B cell (primary cell): ENCODE results near the gene ASIP. TPM values are rescaled to one million over a fixed set of nuclear protein-coding genes. Genes with fewer than 3 reads are reported as not detected.

Source experiments
- ATAC-seq: fragments of 200-7000 bp; cut with Tn5 transposase; one replicate; pipeline ENCODE4 v1.10.0; 2021; ENCODE audit warnings: low read depth, mild to moderate bottlenecking, moderate number of reproducible peaks, moderate library complexity
- CTCF ChIA-PET: fragments of 350-600 bp; sonication (Branson Sonifier 250); formaldehyde crosslinking; loops from one replicate; lab custom pipeline; 2021; ENCODE audit warnings: antibody characterized with exemption, inconsistent platforms; lab: Charles Lee
- POLR2A ChIA-PET: fragments of 350-600 bp; sonication (Branson Sonifier 250); formaldehyde crosslinking; loops from one replicate; lab custom pipeline; 2021; ENCODE audit warnings: antibody characterized with exemption; lab: Charles Lee
- DNase-seq: peaks from one replicate; pipeline ENCODE4 v3.0.0; 2013
- H2AFZ ChIP-seq: 2 replicates; pipeline ENCODE4 v1.6.1; 2012; ENCODE audit warnings: mild to moderate bottlenecking, low read depth, low read length; ENCODE audit not compliant: insufficient read depth, poor library complexity, severe bottlenecking
- H3K27ac ChIP-seq, 2 donors: 1 replicate in 1 of 2; 2 replicates in 1 of 2; pipeline ENCODE4 v1.5.1; 2012 to 2013; ENCODE audit warnings: low read length in 2 of 2, mild to moderate bottlenecking in 2 of 2, moderate library complexity in 1 of 2
- H3K27me3 ChIP-seq, 4 experiments: fragments of 200-600 bp in 1 of 4; sonication (generic) in 1 of 4; replicated peaks in 1 of 4; 1 replicate in 2 of 4; 2 replicates in 2 of 4; pipeline versions ENCODE4 v1.6.1 to v1.7.0; 2013 to 2016; ENCODE audit warnings: low read length in 3 of 4, mild to moderate bottlenecking in 2 of 4, mixed read lengths in 1 of 4, moderate library complexity in 1 of 4; ENCODE audit not compliant: insufficient read depth in 4 of 4, control insufficient read depth in 3 of 4; ENCODE audit errors: control extremely low read depth in 1 of 4
- H3K36me3 ChIP-seq, 2 experiments: replicated peaks in 1 of 2; 1 replicate in 1 of 2; 2 replicates in 1 of 2; pipeline versions ENCODE4 v1.6.1 to v1.7.1; 2013; ENCODE audit warnings: low read length in 1 of 2; ENCODE audit not compliant: insufficient read depth in 2 of 2, control insufficient read depth in 1 of 2; ENCODE audit errors: control extremely low read depth in 1 of 2, extremely low read depth in 1 of 2
- H3K4me1 ChIP-seq, 2 donors: fragments of 200-600 bp in 1 of 2; sonication (generic) in 1 of 2; 1 replicate in 1 of 2; 2 replicates in 1 of 2; pipeline versions ENCODE4 v1.5.1 to v1.6.1; 2013 to 2017; ENCODE audit warnings: low read length in 2 of 2; ENCODE audit not compliant: control insufficient read depth in 2 of 2, insufficient read depth in 2 of 2
- H3K4me2 ChIP-seq: replicated peaks from 2 replicates; pipeline ENCODE3; 2012; ENCODE audit warnings: mild to moderate bottlenecking, low read depth, low read length; ENCODE audit not compliant: poor library complexity, severe bottlenecking
- H3K4me3 ChIP-seq, 5 experiments: fragments of 200-600 bp in 1 of 5; sonication (generic) in 1 of 5; 1 replicate in 3 of 5; 2 replicates in 2 of 5; pipeline versions ENCODE4 v1.5.1 to v1.7.0; 2011 to 2016; ENCODE audit warnings: low read length in 4 of 5, mild to moderate bottlenecking in 4 of 5, low read depth in 2 of 5, control low read depth in 1 of 5, moderate library complexity in 1 of 5; ENCODE audit not compliant: insufficient read depth in 1 of 5; ENCODE audit errors: control extremely low read depth in 1 of 5, extremely low read depth in 1 of 5
- H3K79me2 ChIP-seq: fragments of 200-600 bp; sonication (generic); one replicate; pipeline ENCODE4 v1.6.0; 2016; ENCODE audit warnings: low read length; ENCODE audit not compliant: control insufficient read depth, insufficient read depth
- H3K9ac ChIP-seq: fragments of 200-600 bp; sonication (generic); 2 replicates; pipeline ENCODE4 v1.6.1; 2017; ENCODE audit warnings: mild to moderate bottlenecking, low read length, moderate library complexity
- H3K9me3 ChIP-seq, 3 donors: one replicate each; pipeline versions ENCODE4 v1.6.1 to v1.7.1; 2013; ENCODE audit warnings: low read length in 2 of 3; ENCODE audit not compliant: control insufficient read depth in 2 of 3, insufficient read depth in 1 of 3; ENCODE audit errors: control extremely low read depth in 1 of 3
- H4K20me1 ChIP-seq: 2 replicates; pipeline ENCODE4 v1.6.0; 2012; ENCODE audit warnings: mild to moderate bottlenecking, low read length; ENCODE audit not compliant: insufficient read depth, control insufficient read depth, poor library complexity, severe bottlenecking
- H3K27ac Mint-ChIP-seq: one replicate; pipeline ENCODE4 v1.8.0; 2021; ENCODE audit warnings: mixed read lengths
- H3K27me3 Mint-ChIP-seq: one replicate; pipeline ENCODE4 v1.8.0; 2021; ENCODE audit warnings: mixed read lengths
- H3K4me1 Mint-ChIP-seq: one replicate; pipeline ENCODE4 v1.8.0; 2021; ENCODE audit warnings: mixed read lengths
- H3K4me3 Mint-ChIP-seq: one replicate; pipeline ENCODE4 v1.8.0; 2021; ENCODE audit warnings: mixed read lengths
- H3K9me3 Mint-ChIP-seq: one replicate; pipeline ENCODE4 v1.8.0; 2022; ENCODE audit warnings: mixed read lengths; ENCODE audit not compliant: insufficient read depth
- EZH2 ChIP-seq: IDR thresholded peaks from 2 replicates; pipeline ENCODE4 v1.6.1; 2012; ENCODE audit warnings: borderline replicate concordance, low read depth, mild to moderate bottlenecking, moderate library complexity, low read length; ENCODE audit not compliant: insufficient read depth, poor library complexity, severe bottlenecking
- WGBS: methylation state at CpG from one replicate; pipeline ENCODE4 v1.1.5; 2013; ENCODE audit warnings: missing lambda C conversion rate; ENCODE audit not compliant: insufficient coverage; 5-methylcytosine and 5-hydroxymethylcytosine counted together
- intact Hi-C: fragments of 100-400 bp; cut with micrococcal nuclease; formaldehyde crosslinking; loops from one replicate; pipeline ENCODE4 v1.10.0; 2022
- polyA plus RNA-seq: library from polyadenylated mRNA; depleted of rRNA; stranded (reverse); fragments of >200 nt; gene quantifications from 2 replicates; pipeline ENCODE4 v1.2.3, GENCODE V29; 2012
- total RNA-seq, 2 donors: library from RNA; stranded (reverse); fragments of 120-200 nt in 1 of 2; gene quantifications; 1 replicate in 1 of 2; 2 replicates in 1 of 2; pipeline versions ENCODE4 v1.2.3 to v1.2.4, GENCODE V29; 2013 to 2022
- TF ChIP-seq, protein P1 (sequence below): fragments of 200-600 bp; IDR thresholded peaks from one replicate; pipeline ENCODE4 v1.8.0; 2022; ENCODE audit warnings: antibody characterized with exemption, mild to moderate bottlenecking

ASIP gene
- total and polyA plus RNA-seq, 2 donors (not counting 1 experiment from before 2014, with no cell fraction given) = 0.24 TPM; not detected in 1

DNA sequence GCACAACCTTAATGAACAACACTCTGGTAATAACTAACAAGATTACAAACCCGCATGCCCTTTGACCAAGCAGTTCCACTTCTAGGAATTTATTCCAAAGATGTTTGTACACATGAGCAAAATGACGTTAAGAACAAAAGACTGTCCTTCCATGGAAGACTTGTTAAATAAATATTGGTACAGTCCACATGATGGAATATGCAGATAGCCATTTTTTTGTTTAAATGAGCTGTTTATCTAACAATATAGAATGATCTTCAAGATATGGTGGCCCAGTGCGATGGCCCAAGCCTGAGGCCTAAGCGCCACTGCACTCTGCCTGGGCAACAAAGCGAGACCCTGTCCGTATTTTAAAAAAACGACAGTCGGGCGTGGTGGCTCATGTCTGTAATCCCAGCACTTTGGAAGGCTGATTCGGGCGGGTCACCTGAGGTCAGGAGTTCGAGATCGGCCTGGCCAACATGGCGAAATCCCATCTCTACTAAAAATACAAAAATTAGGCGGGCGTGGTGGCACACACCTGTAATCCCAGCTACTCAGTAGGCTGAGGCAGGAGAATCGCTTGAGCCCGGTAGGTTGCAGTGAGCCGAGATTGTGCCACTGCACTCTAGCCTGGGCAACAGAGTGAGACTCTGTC is 69.4 kb downstream of the ASIP start:
- no peak overlapping the region for H3K27ac Mint-ChIP-seq
- POLR2A ChIA-PET = interaction anchor here (0.6 kb wide), 1 partner anchor 95 kb away, joined by 12 read pairs; no protein-coding TSS in a partner anchor
- no peaks in the 10 kb centered on the region for H3K36me3 ChIP-seq
- H3K9me3 ChIP-seq = peaks cover 0 to 3% (median 0%) of the 10 kb centered on the region in 3 donors
- H3K27ac ChIP-seq = no peak overlapping the region
- no peaks in the 10 kb centered on the region for H3K79me2 ChIP-seq
- H3K4me1 ChIP-seq = peaks cover 17 to 20% of the 10 kb centered on the region in 2 donors
- no peak overlapping the region for H3K4me2 ChIP-seq
- peaks cover 13% of the 10 kb centered on the region for H3K27me3 Mint-ChIP-seq
- H3K4me1 Mint-ChIP-seq = peaks cover 16% of the 10 kb centered on the region
- DNase-seq (no peak), ATAC-seq (no peak)
- TF ChIP-seq EZH2 = no peak
- TF ChIP-seq, protein P1, sequence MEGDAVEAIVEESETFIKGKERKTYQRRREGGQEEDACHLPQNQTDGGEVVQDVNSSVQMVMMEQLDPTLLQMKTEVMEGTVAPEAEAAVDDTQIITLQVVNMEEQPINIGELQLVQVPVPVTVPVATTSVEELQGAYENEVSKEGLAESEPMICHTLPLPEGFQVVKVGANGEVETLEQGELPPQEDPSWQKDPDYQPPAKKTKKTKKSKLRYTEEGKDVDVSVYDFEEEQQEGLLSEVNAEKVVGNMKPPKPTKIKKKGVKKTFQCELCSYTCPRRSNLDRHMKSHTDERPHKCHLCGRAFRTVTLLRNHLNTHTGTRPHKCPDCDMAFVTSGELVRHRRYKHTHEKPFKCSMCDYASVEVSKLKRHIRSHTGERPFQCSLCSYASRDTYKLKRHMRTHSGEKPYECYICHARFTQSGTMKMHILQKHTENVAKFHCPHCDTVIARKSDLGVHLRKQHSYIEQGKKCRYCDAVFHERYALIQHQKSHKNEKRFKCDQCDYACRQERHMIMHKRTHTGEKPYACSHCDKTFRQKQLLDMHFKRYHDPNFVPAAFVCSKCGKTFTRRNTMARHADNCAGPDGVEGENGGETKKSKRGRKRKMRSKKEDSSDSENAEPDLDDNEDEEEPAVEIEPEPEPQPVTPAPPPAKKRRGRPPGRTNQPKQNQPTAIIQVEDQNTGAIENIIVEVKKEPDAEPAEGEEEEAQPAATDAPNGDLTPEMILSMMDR = no peak
- peaks cover 0 to 18% (median 13%) of the 10 kb centered on the region in 4 experiments for H3K27me3 ChIP-seq
- no peak overlapping the region for H2AFZ ChIP-seq
- no peaks in the 10 kb centered on the region for H4K20me1 ChIP-seq
- 99% methylated on average over 17 of the region's 19 CpGs for WGBS
- no peak overlapping the region for H3K9ac ChIP-seq
- intact Hi-C loops = loop anchor here (5.0 kb wide), 2 partner anchors 107 to 227 kb away; no protein-coding TSS in a partner anchor
- peak overlapping the region; percentile 37 for H3K4me3 Mint-ChIP-seq
- no peaks in the 10 kb centered on the region for H3K9me3 Mint-ChIP-seq
- CTCF ChIA-PET = interaction anchor here (0.8 to 5.0 kb wide), 5 partner anchors 120 to 459 kb away, joined by 3 to 135 read pairs (median 7); no protein-coding TSS in a partner anchor
- no peak overlapping the region for H3K4me3 ChIP-seq
